T-cell (primary cell): Measurements from ENCODE around the gene GAK. TPM values are rescaled to one million over a fixed set of nuclear protein-coding genes. Genes with fewer than 3 reads are reported as not detected.

Experiments
- ATAC-seq, 4 experiments: fragments of 200-7000 bp in 3 of 4; fragments of 150-1000 bp in 1 of 4; cut with Tn5 transposase; replicated peaks in 1 of 4; 1 replicate in 3 of 4; 2 replicates in 1 of 4; pipeline ENCODE4 v1.10.0; 2021; ENCODE audit warnings: moderate library complexity in 3 of 4, mild to moderate bottlenecking in 2 of 4, moderate number of reproducible peaks in 1 of 4
- CTCF ChIA-PET, 2 donors: fragments of 300-600 bp; sonication (Branson Sonifier 250); formaldehyde crosslinking; loops; one replicate each; lab custom pipeline; 2022; ENCODE audit warnings: antibody characterized with exemption in 2 of 2; lab: Charles Lee
- POLR2A ChIA-PET, 2 donors: fragments of 300-600 bp; sonication (Branson Sonifier 250); formaldehyde crosslinking; loops; one replicate each; lab custom pipeline; 2022; ENCODE audit warnings: antibody characterized with exemption in 2 of 2; lab: Charles Lee
- DNase-seq, 35 experiments: peaks; one replicate each; pipeline versions ENCODE4 v3.0.0 to v3.0.0-alpha.2; 2013 to 2023
- H3K27ac ChIP-seq: one replicate; pipeline ENCODE4 v1.5.1; 2013; ENCODE audit warnings: low read length
- H3K27me3 ChIP-seq, 2 experiments: replicated peaks in 1 of 2; 1 replicate in 1 of 2; 2 replicates in 1 of 2; pipeline versions ENCODE4 v1.6.1 to v1.7.0; 2013; ENCODE audit warnings: low read length in 1 of 2, mixed read lengths in 1 of 2; ENCODE audit not compliant: control insufficient read depth in 2 of 2, insufficient read depth in 2 of 2; ENCODE audit errors: extremely low read depth in 1 of 2
- H3K36me3 ChIP-seq, 2 donors: 1 replicate in 1 of 2; 2 replicates in 1 of 2; pipeline versions ENCODE4 v1.6.1 to v1.7.0; 2013; ENCODE audit warnings: low read length in 1 of 2; ENCODE audit not compliant: control insufficient read depth in 2 of 2, insufficient read depth in 1 of 2; ENCODE audit errors: extremely low read depth in 1 of 2
- H3K4me1 ChIP-seq, 2 experiments: 1 replicate in 1 of 2; 2 replicates in 1 of 2; pipeline versions ENCODE4 v1.6.1 to v1.7.0; 2013; ENCODE audit warnings: low read length in 2 of 2, mixed read lengths in 1 of 2; ENCODE audit not compliant: insufficient read depth in 2 of 2, control insufficient read depth in 1 of 2; ENCODE audit errors: extremely low read depth in 1 of 2
- H3K4me3 ChIP-seq, 2 donors: 1 replicate in 1 of 2; 2 replicates in 1 of 2; pipeline versions ENCODE4 v1.5.1 to v1.7.0; 2013; ENCODE audit warnings: mild to moderate bottlenecking in 2 of 2, low read length in 1 of 2, moderate library complexity in 1 of 2; ENCODE audit not compliant: control insufficient read depth in 1 of 2; ENCODE audit errors: extremely low read depth in 1 of 2
- H3K9me3 ChIP-seq: 2 replicates; pipeline ENCODE4 v1.7.0; 2013
- H3K27ac Mint-ChIP-seq, 2 donors: one replicate each; pipeline ENCODE4 v1.8.0; 2020 to 2021; ENCODE audit warnings: mild to moderate bottlenecking in 2 of 2, mixed read lengths in 2 of 2
- H3K27me3 Mint-ChIP-seq, 2 donors: one replicate each; pipeline ENCODE4 v1.8.0; 2021 to 2022; ENCODE audit warnings: mixed read lengths in 2 of 2
- H3K36me3 Mint-ChIP-seq: one replicate; pipeline ENCODE4 v1.8.0; 2021; ENCODE audit warnings: mixed read lengths
- H3K4me1 Mint-ChIP-seq, 3 donors: one replicate each; pipeline ENCODE4 v1.8.0; 2020 to 2022; ENCODE audit warnings: mixed read lengths in 3 of 3, mild to moderate bottlenecking in 1 of 3
- H3K4me3 Mint-ChIP-seq, 3 donors: one replicate each; pipeline ENCODE4 v1.8.0; 2020 to 2022; ENCODE audit warnings: mild to moderate bottlenecking in 3 of 3, mixed read lengths in 3 of 3, moderate library complexity in 3 of 3
- H3K9me3 Mint-ChIP-seq, 3 donors: one replicate each; pipeline ENCODE4 v1.8.0; 2020 to 2022; ENCODE audit warnings: mixed read lengths in 3 of 3
- WGBS: methylation state at CpG from one replicate; pipeline ENCODE4 v1.1.5; 2013; ENCODE audit warnings: missing lambda C conversion rate; ENCODE audit not compliant: insufficient coverage; 5-methylcytosine and 5-hydroxymethylcytosine counted together
- total RNA-seq, 35 experiments: library from RNA in 6 of 35; stranded (reverse) in 6 of 35; fragments of 120-200 nt in 1 of 35; gene quantifications; one replicate each; pipeline versions ENCODE4 v1.2.1 to v1.2.4 and lab custom pipeline; 2013 to 2026

The GAK gene
- total RNA-seq, 5 donors from 2014 or later (not counting 1 experiment from before 2014, with no cell fraction given): 182 to 225 (median 218) TPM

DNA sequence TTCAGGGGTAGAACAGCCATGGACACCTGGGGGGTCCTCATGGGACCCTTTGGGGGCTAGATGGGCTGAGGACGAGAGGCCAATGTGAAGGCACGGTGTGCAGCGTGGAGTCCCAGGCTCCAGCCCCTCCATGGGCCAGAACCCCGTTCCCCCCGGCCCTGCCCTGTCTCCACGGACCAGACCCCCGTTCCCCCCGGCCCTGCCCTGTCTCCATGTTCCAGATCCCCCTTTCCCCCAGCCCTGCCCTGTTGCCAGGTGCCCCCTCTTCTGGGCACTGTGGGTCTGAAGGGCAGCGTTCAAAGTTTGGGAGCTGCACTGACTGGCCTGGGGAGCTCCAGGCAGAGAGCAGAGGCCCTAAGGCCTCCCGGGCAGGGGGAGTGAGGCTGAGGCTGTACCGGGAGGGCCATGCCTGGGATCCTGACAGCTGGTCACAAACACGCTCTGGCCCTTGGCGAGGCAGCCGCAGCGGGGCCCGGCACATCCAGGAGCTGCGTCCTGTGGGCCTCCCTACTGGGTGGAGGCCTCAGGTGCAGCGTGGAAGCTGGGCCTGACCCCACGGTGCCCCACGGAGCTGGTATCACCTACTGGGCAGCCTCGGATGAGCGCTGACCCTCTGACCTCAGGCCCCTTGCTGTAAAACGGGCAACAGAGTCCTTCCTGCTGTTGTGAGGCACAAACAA, 32.4 kb upstream of the GAK start:
- Mint-ChIP-seq H3K27me3 (no peaks in the 10 kb centered on the region), H3K9me3 (no peaks in the 10 kb centered on the region), H3K4me1 (peaks cover 0 to 2% (median 0%) of the 10 kb centered on the region in 3 donors), H3K27ac (no peak overlapping the region), H3K4me3 (no peak overlapping the region), H3K36me3 (no peaks in the 10 kb centered on the region)
- WGBS: 91% methylated on average over 20 of the region's 23 CpGs
- POLR2A ChIA-PET: interaction anchor here in 1 of 2 donors (0.6 kb wide), 1 partner anchor 42 kb away, joined by 5 read pairs; no protein-coding TSS in a partner anchor
- Histone ChIP-seq H3K36me3 (peaks cover 27 to 43% of the 10 kb centered on the region in 2 donors), H3K27me3 (peaks cover 0 to 12% of the 10 kb centered on the region in 2 experiments), H3K4me1 (peaks cover 0 to 20% of the 10 kb centered on the region in 2 experiments), H3K4me3 (no peak overlapping the region), H3K9me3 (no peaks in the 10 kb centered on the region), H3K27ac (no peak overlapping the region)
- DNase-seq (no peak), ATAC-seq (no peak)
- CTCF ChIA-PET: no interaction called here

GRCh38 chr4:963276-964225, 31.4 kb upstream of the GAK start:
- Mint-ChIP-seq H3K4me3 (no peak overlapping the region), H3K27me3 (no peaks in the 10 kb centered on the region), H3K27ac (no peak overlapping the region), H3K36me3 (peaks cover 5% of the 10 kb centered on the region), H3K4me1 (no peaks in the 10 kb centered on the region), H3K9me3 (no peaks in the 10 kb centered on the region)
- no peak overlapping the region for H3K27ac ChIP-seq
- 92% methylated on average over 27 of the region's 39 CpGs for WGBS
- peaks cover 0 to 11% of the 10 kb centered on the region in 2 experiments for H3K4me1 ChIP-seq
- POLR2A ChIA-PET: no interaction called here
- H3K4me3 ChIP-seq: no peak overlapping the region
- CTCF ChIA-PET: no interaction called here
- ATAC-seq (no peak), DNase-seq (no peak)
- H3K9me3 ChIP-seq: no peaks in the 10 kb centered on the region
- H3K36me3 ChIP-seq: peaks cover 29 to 46% of the 10 kb centered on the region in 2 donors
- H3K27me3 ChIP-seq: peaks cover 0 to 4% of the 10 kb centered on the region in 2 experiments

- Histone ChIP-seq H3K36me3 (peaks cover 31 to 46% of the 10 kb centered on the region in 2 donors), H3K27ac (no peak overlapping the region), H3K4me1 (peaks cover 0 to 3% of the 10 kb centered on the region in 2 experiments), H3K4me3 (no peak overlapping the region), H3K9me3 (no peaks in the 10 kb centered on the region), H3K27me3 (no peaks in the 10 kb centered on the region)
- H3K27me3 Mint-ChIP-seq: no peaks in the 10 kb centered on the region
- no peaks in the 10 kb centered on the region for H3K4me1 Mint-ChIP-seq
- WGBS: 95% methylated on average over 51 of the region's 54 CpGs
- CTCF ChIA-PET: no interaction called here
- H3K27ac Mint-ChIP-seq: no peak overlapping the region
- H3K9me3 Mint-ChIP-seq: no peaks in the 10 kb centered on the region
- POLR2A ChIA-PET: no interaction called here
- ATAC-seq (no peak), DNase-seq (no peak)
- peaks cover 6% of the 10 kb centered on the region for H3K36me3 Mint-ChIP-seq
- H3K4me3 Mint-ChIP-seq: no peak overlapping the region
Observed at GRCh38 chr4:962231-963208, 30.4 kb upstream of the GAK start.

GRCh38 chr4:961351-962230, 29.5 kb upstream of the GAK start:
- no peaks in the 10 kb centered on the region for H3K9me3 Mint-ChIP-seq
- POLR2A ChIA-PET: no interaction called here
- Histone ChIP-seq H3K27ac (no peak overlapping the region), H3K4me3 (no peak overlapping the region), H3K9me3 (no peaks in the 10 kb centered on the region), H3K36me3 (peaks cover 26 to 44% of the 10 kb centered on the region in 2 donors), H3K27me3 (no peaks in the 10 kb centered on the region), H3K4me1 (peaks cover 0 to 3% of the 10 kb centered on the region in 2 experiments)
- no peaks in the 10 kb centered on the region for H3K4me1 Mint-ChIP-seq
- CTCF ChIA-PET: no interaction called here
- no peaks in the 10 kb centered on the region for H3K27me3 Mint-ChIP-seq
- DNase-seq: no peak
- H3K4me3 Mint-ChIP-seq: no peak overlapping the region
- 96% methylated on average over 45 of the region's 52 CpGs for WGBS
- peaks cover 6% of the 10 kb centered on the region for H3K36me3 Mint-ChIP-seq
- no peak overlapping the region for H3K27ac Mint-ChIP-seq
- ATAC-seq: no peak

DNA sequence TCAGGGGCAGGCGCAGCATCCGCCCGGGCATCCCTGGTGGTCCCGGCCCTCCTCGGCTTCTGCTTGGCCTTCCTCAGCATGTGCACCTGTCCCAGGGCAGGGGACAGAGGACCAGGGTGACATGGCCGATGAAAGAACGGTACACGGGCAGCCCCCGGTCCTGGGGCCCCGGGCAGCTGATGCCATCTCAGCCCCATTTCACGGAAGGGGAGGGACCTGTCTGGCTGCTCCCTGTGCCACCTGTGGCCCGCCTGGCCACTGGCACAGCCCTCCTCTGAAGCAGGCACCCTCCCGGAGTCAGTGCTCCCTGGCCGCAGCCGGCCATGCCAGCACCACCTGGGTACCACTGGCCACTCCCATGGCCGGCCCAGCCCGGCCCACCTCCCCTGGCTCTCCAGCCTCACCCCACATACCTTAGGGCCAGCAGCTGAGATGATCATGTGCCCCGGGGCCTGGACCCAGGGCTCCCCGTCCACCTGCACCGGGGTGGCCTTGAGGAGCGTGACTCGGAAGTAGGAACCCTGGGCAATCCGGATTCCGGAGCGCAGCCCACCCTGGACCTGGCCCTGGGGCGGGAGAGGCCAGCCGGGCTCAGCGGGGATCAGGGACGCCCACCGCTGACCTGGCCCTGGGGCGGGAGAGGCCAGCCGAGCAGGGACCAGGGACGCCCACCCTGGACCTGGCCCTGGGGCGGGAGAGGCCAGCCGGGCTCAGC, 28.7 kb upstream of the GAK start:
- H3K36me3 ChIP-seq: peaks cover 23 to 40% of the 10 kb centered on the region in 2 donors
- no peak for ATAC-seq
- peaks cover 0 to 3% of the 10 kb centered on the region in 2 experiments for H3K4me1 ChIP-seq
- no peaks in the 10 kb centered on the region for H3K4me1 Mint-ChIP-seq
- H3K36me3 Mint-ChIP-seq: peaks cover 6% of the 10 kb centered on the region
- DNase-seq: no peak
- H3K27me3 ChIP-seq: no peaks in the 10 kb centered on the region
- no peaks in the 10 kb centered on the region for H3K27me3 Mint-ChIP-seq
- H3K4me3 Mint-ChIP-seq: no peak overlapping the region
- ChIA-PET POLR2A (no interaction called here), CTCF (no interaction called here)
- H3K27ac Mint-ChIP-seq: no peak overlapping the region
- no peak overlapping the region for H3K27ac ChIP-seq
- no peaks in the 10 kb centered on the region for H3K9me3 ChIP-seq
- H3K4me3 ChIP-seq: no peak overlapping the region
- WGBS: 92% methylated on average over 30 of the region's 35 CpGs
- H3K9me3 Mint-ChIP-seq: no peaks in the 10 kb centered on the region
